HEK293 (cell line): Measurements from ENCODE around the gene IL4I1.

Source experiments
- CTCF ChIP-seq: fragments of 450-650 bp; formaldehyde crosslinking; IDR thresholded peaks from 2 replicates; pipeline ENCODE4 v1.5.1; 2016; ENCODE audit warnings: missing biosample characterization, missing genetic modification characterization
- SCRT1 ChIP-seq: fragments of 450-650 bp; formaldehyde crosslinking; IDR thresholded peaks from 2 replicates; pipeline ENCODE4 v1.5.1; 2016; ENCODE audit warnings: missing biosample characterization, missing genetic modification characterization, borderline replicate concordance
- SP2 ChIP-seq: fragments of 450-650 bp; formaldehyde crosslinking; IDR thresholded peaks from 2 replicates; pipeline ENCODE4 v1.5.1; 2016; ENCODE audit warnings: missing biosample characterization, missing genetic modification characterization
- ZBTB11 ChIP-seq: fragments of 450-650 bp; formaldehyde crosslinking; conservative IDR thresholded peaks from 2 replicates; pipeline ENCODE4 v1.5.1; 2016; ENCODE audit warnings: low read depth, missing biosample characterization, missing genetic modification characterization
- ZBTB21 ChIP-seq: fragments of 450-650 bp; formaldehyde crosslinking; IDR thresholded peaks from 2 replicates; pipeline ENCODE4 v1.5.1; 2017; ENCODE audit warnings: missing biosample characterization, missing genetic modification characterization
- ZBTB7A ChIP-seq: fragments of 450-650 bp; formaldehyde crosslinking; IDR thresholded peaks from 2 replicates; pipeline ENCODE4 v1.5.1; 2016; ENCODE audit warnings: low read depth, missing biosample characterization, missing genetic modification characterization
- ZNF155 ChIP-seq: fragments of 450-650 bp; formaldehyde crosslinking; IDR thresholded peaks from 2 replicates; pipeline ENCODE4 v1.5.1; 2016; ENCODE audit warnings: missing biosample characterization, missing genetic modification characterization
- ZNF24 ChIP-seq: fragments of 450-650 bp; formaldehyde crosslinking; IDR thresholded peaks from 2 replicates; pipeline ENCODE4 v1.5.1; 2016; ENCODE audit warnings: missing biosample characterization, missing genetic modification characterization
- ZNF350 ChIP-seq: fragments of 450-650 bp; formaldehyde crosslinking; IDR thresholded peaks from 2 replicates; pipeline ENCODE4 v1.5.0; 2017; ENCODE audit warnings: missing biosample characterization, mild to moderate bottlenecking, missing genetic modification characterization
- ZNF558 ChIP-seq: fragments of 450-650 bp; formaldehyde crosslinking; IDR thresholded peaks from 2 replicates; pipeline ENCODE4 v1.5.1; 2016; ENCODE audit warnings: missing biosample characterization, missing genetic modification characterization

- no peak for TF ChIP-seq ZBTB21 (tag by site-specific recombination)
- TF ChIP-seq ZNF350 (tag by site-specific recombination) = no peak
- TF ChIP-seq SCRT1 (tag by site-specific recombination) = no peak
- TF ChIP-seq ZNF558 (tag by site-specific recombination) = no peak
- TF ChIP-seq ZNF24 (tag by site-specific recombination) = no peak
- TF ChIP-seq CTCF = no peak
- TF ChIP-seq ZBTB11 (tag by site-specific recombination) = no peak
- no peak for TF ChIP-seq ZNF155 (tag by site-specific recombination)
- TF ChIP-seq ZBTB7A (tag by site-specific recombination) = no peak
- no peak for TF ChIP-seq SP2
Measured at GRCh38 chr19:49895566-49896297, 955 bp downstream of the IL4I1 start.
